ENCODE measurements around the gene SRGAP2C.
"Not testable (repeated sequence)": the region's sequence is repeated elsewhere in the genome, so short reads cannot be mapped to it uniquely, and the experiment has no call there.

The SRGAP2C gene

DNA sequence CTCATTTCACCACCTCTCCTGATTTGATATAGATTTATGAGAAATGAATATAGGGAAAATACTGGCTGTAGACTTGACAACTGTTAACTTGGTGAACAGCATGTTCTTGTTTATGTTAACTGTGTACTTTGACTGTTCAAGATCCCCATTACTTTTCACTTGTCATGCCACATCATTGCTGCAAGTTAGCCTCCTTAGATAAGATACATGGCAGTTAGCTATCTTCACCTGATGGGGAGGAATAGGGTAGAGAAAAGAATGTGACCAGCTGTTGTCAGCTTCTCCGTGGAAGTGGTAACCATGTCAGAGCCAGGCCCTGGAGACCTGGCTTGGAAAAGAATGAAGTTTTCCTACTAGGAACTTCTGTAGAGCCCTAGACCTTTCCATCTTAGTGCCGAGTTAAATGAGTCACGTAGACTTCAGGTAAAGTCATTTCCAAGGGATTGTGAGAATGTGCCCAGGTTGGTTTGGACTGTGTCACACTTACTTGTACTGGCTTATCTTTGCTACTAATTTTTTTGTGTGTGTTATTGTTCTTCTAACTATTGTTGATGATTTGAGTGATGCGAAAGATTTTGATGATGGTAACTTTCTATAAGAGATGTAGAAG, 41.6 kb downstream of the SRGAP2C start:
- in situ Hi-C loops (cut with HindIII; ENCODE audit: low sequenced_read_pairs), result not testable (repeated sequence)

DNA sequence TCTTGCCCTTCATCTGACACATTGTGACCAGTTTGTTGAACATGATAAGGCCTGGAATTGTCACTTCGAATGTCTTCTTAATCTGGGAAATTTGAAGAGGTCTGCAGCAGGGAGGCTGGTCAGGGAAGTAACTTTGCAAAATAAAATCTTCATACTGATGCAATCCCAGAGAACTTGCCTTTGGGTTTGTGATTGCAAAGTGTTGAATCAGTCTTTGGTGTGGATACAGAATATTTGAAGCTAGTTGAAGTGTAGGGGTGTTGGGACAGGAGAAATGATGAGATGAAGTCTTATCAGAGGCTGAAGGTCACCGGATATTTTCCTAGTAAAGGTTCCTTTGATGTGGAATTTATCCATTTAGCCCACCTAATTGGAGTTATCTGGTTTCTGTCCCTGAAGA, 42.1 kb downstream of the SRGAP2C start:
- in situ Hi-C loops (cut with HindIII; ENCODE audit: low sequenced_read_pairs), result not testable (repeated sequence)

GRCh38 chr1:121227544-121228330, 43.0 kb downstream of the SRGAP2C start:
- in situ Hi-C loops (cut with HindIII; ENCODE audit: low sequenced_read_pairs), result not testable (repeated sequence)

GRCh38 chr1:121230636-121231035, 45.9 kb downstream of the SRGAP2C start:
- in situ Hi-C loops (cut with HindIII; ENCODE audit: low sequenced_read_pairs), result not testable (repeated sequence)

GRCh38 chr1:121232445-121233125, 47.8 kb downstream of the SRGAP2C start:
- in situ Hi-C loops (cut with HindIII; ENCODE audit: low sequenced_read_pairs), result not testable (repeated sequence)

- in situ Hi-C loops (cut with HindIII; ENCODE audit: low sequenced_read_pairs), result not testable (repeated sequence)
Measured at GRCh38 chr1:121234090-121234759, 49.5 kb downstream of the SRGAP2C start.

GRCh38 chr1:121238384-121238783, 53.6 kb downstream of the SRGAP2C start:
- in situ Hi-C loops (cut with HindIII; ENCODE audit: low sequenced_read_pairs), result not testable (repeated sequence)

GRCh38 chr1:121243913-121244312, 59.1 kb downstream of the SRGAP2C start:
- in situ Hi-C loops (cut with HindIII; ENCODE audit: low sequenced_read_pairs), result not testable (repeated sequence)

- in situ Hi-C loops (cut with HindIII; ENCODE audit: low sequenced_read_pairs), result not testable (repeated sequence)
Measured at GRCh38 chr1:121246399-121246798, 61.6 kb downstream of the SRGAP2C start.

- in situ Hi-C loops (cut with HindIII; ENCODE audit: low sequenced_read_pairs), result not testable (repeated sequence)
Measured at GRCh38 chr1:121252656-121253055, 67.9 kb downstream of the SRGAP2C start.

GRCh38 chr1:121254618-121255017, 69.8 kb downstream of the SRGAP2C start:
- in situ Hi-C loops (cut with HindIII; ENCODE audit: low sequenced_read_pairs), result not testable (repeated sequence)

DNA sequence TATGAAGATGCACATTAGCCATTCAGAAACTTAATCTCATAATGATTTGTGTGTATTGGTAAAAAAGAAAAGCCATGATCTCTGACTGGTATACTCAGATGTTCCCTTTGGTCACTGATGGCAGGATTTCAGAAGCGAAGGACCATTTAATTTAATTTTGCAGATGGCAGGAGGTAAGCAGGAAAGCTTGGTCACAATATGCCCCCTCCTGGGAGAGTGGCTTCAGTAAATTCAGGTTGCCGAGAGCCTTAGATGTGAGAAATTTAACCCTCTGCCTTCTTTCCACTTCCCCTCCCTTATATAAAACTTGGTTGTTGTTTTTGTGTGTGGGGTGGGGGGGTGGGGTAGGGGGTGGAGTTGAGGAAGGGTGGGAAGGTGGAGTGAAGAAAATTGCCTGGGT, 72.9 kb downstream of the SRGAP2C start:
- in situ Hi-C loops (cut with HindIII; ENCODE audit: low sequenced_read_pairs), result not testable (repeated sequence)

GRCh38 chr1:121258134-121258533, 73.4 kb downstream of the SRGAP2C start:
- in situ Hi-C loops (cut with HindIII; ENCODE audit: low sequenced_read_pairs), result not testable (repeated sequence)

- in situ Hi-C loops (cut with HindIII; ENCODE audit: low sequenced_read_pairs), result not testable (repeated sequence)
Measured at GRCh38 chr1:121260205-121260604, 75.4 kb downstream of the SRGAP2C start.

DNA sequence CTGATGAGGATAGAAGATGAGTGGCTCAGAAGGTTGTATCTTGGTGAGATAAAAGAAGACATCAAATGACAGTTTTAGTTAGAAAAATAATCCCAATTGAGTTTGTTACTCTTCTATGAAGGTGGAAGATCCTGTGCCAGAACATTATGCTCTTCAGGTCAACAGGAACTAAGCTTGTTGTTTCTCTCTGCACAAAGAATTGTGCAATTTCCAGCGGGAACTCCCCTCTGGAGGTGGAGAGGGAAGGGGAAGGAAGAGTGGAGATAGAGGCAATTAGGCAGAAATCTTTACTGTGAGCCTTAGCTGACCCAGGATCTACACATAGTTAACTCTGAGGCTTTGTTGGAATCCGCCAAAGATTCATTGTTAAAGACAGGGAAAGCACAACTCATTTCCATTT, 77.4 kb downstream of the SRGAP2C start:
- in situ Hi-C loops (cut with HindIII; ENCODE audit: low sequenced_read_pairs), result not testable (repeated sequence)

GRCh38 chr1:121263789-121264244, 79.0 kb downstream of the SRGAP2C start:
- in situ Hi-C loops (cut with HindIII; ENCODE audit: low sequenced_read_pairs), result not testable (repeated sequence)

DNA sequence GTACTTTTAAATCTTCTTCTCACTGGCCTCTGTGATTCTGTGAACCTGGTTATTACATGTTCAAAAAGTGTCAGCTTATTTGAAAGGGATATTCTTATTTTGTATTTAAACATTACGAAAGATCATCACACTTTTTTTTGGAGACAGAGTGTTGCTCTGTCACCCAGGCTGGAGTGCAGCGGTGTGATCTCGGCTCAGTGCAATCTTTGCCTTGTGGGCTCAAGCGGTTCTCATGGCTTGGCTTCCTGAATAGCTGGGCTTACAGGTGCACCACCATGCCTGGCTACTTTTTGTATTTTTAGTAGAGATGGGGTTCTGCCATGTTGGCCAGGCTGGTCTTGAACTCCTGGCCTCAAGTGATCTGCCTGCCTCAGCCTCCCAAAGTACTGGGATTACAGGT, 82.3 kb downstream of the SRGAP2C start:
- in situ Hi-C loops (cut with HindIII; ENCODE audit: low sequenced_read_pairs), result not testable (repeated sequence)

GRCh38 chr1:121269309-121269708, 84.5 kb downstream of the SRGAP2C start:
- in situ Hi-C loops (cut with HindIII; ENCODE audit: low sequenced_read_pairs), result not testable (repeated sequence)

GRCh38 chr1:121269973-121270372, 85.2 kb downstream of the SRGAP2C start:
- in situ Hi-C loops (cut with HindIII; ENCODE audit: low sequenced_read_pairs), result not testable (repeated sequence)

GRCh38 chr1:121271143-121271715, 86.5 kb downstream of the SRGAP2C start:
- in situ Hi-C loops (cut with HindIII; ENCODE audit: low sequenced_read_pairs), result not testable (repeated sequence)

DNA sequence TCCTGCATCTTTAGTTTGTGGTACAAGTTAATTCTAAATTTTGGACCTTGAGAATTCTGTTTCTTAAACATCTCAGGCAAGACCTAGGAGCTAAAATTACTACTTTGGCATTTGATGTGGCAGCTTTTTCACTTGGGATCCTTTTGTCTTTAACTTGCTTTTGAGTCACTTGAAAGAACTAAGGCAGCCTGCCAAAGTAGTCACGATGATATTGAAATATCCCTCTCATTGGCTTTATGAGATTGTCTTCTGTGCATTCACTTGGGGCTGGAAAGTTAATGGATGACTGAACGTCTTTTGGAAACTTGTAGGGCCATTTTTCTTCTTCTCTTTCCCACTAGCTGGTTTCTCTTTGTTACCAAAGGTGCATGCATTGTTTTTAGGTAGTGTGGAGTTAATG, 90.7 kb downstream of the SRGAP2C start:
- in situ Hi-C loops (cut with HindIII; ENCODE audit: low sequenced_read_pairs), result not testable (repeated sequence)
